Stimulated activated naive CD8-positive, alpha-beta T cell treated with anti-CD3 and anti-CD28 coated beads, Interleukin-15, amount 100 ng/mL, for 72 hours (primary cell): ENCODE measurements around the gene SCFD2.

Experiments
- ATAC-seq: fragments of 150-1000 bp; cut with Tn5 transposase; 2 replicates; pipeline ENCODE4 v1.10.0; 2021; ENCODE audit warnings: mild to moderate bottlenecking, moderate library complexity
- DNase-seq, 2 donors: peaks; one replicate each; pipeline ENCODE4 v3.0.0; 2021 to 2022
- H3K27ac Mint-ChIP-seq, 2 donors: one replicate each; pipeline ENCODE4 v1.8.0; 2022; ENCODE audit warnings: mild to moderate bottlenecking in 2 of 2, mixed read lengths in 2 of 2, moderate library complexity in 2 of 2
- H3K27me3 Mint-ChIP-seq: one replicate; pipeline ENCODE4 v1.8.0; 2022; ENCODE audit warnings: mixed read lengths
- H3K4me1 Mint-ChIP-seq: one replicate; pipeline ENCODE4 v1.8.0; 2022; ENCODE audit warnings: mild to moderate bottlenecking, mixed read lengths
- H3K4me3 Mint-ChIP-seq, 2 donors: one replicate each; pipeline ENCODE4 v1.8.0; 2022; ENCODE audit warnings: mild to moderate bottlenecking in 2 of 2, mixed read lengths in 2 of 2, moderate library complexity in 1 of 2
- H3K9me3 Mint-ChIP-seq, 2 donors: one replicate each; pipeline ENCODE4 v1.8.0; 2022; ENCODE audit warnings: mixed read lengths in 2 of 2

The SCFD2 gene

DNA sequence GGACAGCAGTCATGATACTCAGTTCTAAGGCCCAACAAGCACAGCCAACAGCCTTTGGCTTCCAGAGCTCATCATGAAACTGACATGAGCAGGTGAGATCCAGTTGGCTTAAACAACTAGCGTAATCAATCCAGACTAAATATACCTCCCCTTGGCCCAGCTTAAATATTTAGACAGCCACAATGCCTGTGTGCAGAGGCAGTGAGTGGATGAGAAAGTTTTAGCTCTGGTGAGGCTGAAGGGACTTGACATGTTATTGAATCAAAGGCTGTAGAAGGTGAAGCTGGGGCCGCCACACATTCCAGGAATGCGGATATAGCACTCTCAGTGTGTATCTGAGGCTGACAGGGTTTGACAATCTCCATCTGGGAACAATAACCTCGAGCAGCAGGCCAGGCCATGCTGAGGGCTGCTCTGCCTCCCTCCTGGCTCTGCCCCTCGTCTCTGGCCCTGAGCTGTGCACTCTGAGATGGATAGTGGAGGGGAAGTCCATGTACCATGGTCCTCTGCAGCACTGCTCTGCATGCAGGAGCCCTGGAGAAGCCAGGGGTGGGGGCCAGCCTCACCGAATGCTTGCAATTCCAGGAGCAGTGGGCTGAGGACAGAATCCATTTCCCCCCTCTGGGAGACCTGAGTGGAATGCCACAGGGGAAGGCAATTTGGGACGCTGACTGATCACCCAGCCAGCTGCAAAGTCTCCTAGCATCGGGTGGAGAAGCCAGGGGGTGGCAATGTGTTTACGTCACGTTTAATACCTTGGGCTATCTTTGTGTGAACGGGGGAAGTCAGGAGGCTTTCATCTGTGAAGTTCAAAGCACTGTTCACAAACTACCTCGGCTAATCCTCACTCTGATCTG, 541.0 kb downstream of the SCFD2 start:
- ATAC-seq: peak; percentile 27

DNA sequence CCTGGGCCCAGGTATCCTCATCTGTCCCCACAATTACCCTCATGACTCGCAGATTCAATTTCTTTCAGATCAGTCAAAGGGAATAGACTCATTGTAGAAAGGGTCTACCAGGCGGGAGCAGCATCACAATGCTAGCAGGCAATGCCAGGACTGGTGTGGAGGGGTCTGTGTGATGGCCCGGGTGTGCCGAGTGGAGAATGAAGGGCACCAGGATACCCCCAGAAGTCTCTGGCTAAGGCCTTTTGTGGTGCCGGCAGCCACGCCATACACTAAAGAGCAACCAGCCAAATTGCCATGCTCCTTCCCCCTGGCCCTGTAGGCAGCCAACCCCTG, 541.6 kb downstream of the SCFD2 start:
- peaks cover 4 to 15% of the 10 kb centered on the region in 2 donors for H3K9me3 Mint-ChIP-seq

More for the DNA sequence above, 541.0 kb downstream of the SCFD2 start:
- Mint-ChIP-seq H3K4me1 (peaks cover 41% of the 10 kb centered on the region), H3K4me3 (peak overlapping the region in 1 of 2 donors; percentile 46), H3K27ac (peak overlapping the region in 1 of 2 donors; percentile 19), H3K9me3 (peaks cover 4 to 15% of the 10 kb centered on the region in 2 donors), H3K27me3 (no peaks in the 10 kb centered on the region)
- DNase-seq: peak in 1 of 2 donors; percentile 9

DNA sequence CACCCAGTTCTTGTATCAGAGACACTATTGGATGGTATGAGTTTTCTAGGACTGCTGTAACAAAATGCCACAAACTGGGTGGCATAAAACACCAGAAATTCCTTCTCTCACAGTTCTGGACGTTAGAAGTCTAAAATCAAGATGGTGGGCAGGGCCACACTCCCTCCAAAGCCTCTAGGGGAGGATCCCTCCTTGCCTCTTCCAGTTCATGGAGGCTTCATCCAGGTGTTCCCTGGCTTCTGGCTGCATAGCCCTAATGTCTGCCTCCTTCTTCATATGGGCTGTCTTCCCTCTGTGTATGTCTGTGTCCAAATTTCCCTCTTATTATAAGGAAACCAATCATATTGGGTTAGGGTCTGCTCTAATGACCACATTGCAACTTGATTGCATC, 542.2 kb downstream of the SCFD2 start:
- Mint-ChIP-seq H3K9me3 (peaks cover 4 to 15% of the 10 kb centered on the region in 2 donors), H3K4me3 (no peak overlapping the region), H3K27me3 (no peaks in the 10 kb centered on the region), H3K4me1 (peaks cover 41% of the 10 kb centered on the region), H3K27ac (peak overlapping the region; percentile 53 to 66)
- no peak for ATAC-seq
- DNase-seq: no peak

More for the DNA sequence above, 541.6 kb downstream of the SCFD2 start:
- no peak overlapping the region for H3K4me3 Mint-ChIP-seq
- DNase-seq (no peak), ATAC-seq (no peak)
- H3K27me3 Mint-ChIP-seq: no peaks in the 10 kb centered on the region
- no peak overlapping the region for H3K27ac Mint-ChIP-seq
- peaks cover 41% of the 10 kb centered on the region for H3K4me1 Mint-ChIP-seq
